EH (cell line): ENCODE data around the gene ADGRE2.
"Not testable (repeated sequence)": the region's sequence is repeated elsewhere in the genome, so short reads cannot be mapped to it uniquely, and the experiment has no call there.

Experiments used
- DNase-seq: peaks from one replicate; pipeline ENCODE4 v3.0.0-alpha.2; 2015; ENCODE audit warnings: low read depth

Gene ADGRE2

GRCh38 chr19:14779151-14779550 is 791 bp upstream of the ADGRE2 start:
- no peak for DNase-seq

DNA sequence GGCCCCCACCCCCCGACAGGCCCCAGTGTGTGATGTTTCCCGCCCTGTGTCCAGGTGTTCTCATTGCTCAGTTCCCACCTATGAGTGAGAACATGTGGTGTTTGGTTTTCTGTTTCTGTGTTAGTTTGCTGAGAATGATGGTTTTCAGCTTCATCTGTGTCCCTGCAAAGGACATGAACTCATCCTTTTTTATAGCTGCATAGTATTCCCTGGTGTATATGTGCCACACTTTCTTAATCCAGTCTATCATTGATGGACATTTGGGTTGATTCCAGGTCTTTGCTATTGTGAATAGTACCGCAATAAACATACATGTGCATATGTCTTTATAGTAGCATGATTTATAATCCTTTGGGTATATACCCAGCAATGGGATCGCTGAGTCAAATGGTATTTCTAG is 715 bp downstream of the ADGRE2 start:
- not testable (repeated sequence) for DNase-seq

DNA sequence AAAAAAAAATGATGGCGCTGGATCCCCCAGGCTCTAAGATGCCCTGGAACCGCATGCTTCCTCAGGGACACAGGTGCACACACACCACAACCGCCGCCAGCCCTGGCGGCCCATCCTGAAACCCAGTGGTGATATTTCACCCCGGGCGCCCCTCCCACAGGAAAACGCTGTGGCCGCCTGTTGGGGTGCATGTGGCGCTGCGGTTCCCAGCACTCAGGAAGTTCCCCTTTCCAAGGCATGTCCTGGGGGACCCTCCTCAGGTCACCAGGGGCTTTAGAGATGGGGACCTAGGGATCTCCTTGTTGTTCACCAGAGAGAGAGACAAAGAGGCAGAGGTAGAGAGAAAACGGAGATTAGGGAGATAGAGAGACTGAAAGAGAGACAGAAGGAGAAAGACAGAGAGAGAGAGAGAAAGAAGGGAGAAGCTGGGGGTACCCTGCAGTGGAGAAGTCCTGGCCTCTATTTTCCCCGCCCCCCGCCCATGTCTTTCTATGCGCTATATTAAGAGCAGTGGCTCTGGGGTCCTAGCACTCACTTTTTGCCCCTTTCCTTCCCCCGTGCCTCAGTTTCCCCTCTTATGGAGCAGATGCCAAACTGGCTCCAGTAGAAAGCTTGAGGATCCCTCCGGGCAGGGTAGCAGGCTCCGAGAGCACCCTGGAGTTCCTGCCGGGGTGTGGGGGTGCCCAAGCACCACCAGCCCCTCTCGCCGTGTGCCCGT is 2.3 kb downstream of the ADGRE2 start:
- no peak for DNase-seq

GRCh38 chr19:14775326-14775725 is 3.0 kb downstream of the ADGRE2 start:
- DNase-seq = not testable (repeated sequence)

- no peak for DNase-seq
These were observed 4.0 kb downstream of the ADGRE2 start for GRCh38 chr19:14774373-14774772.

GRCh38 chr19:14773722-14774121 is 4.6 kb downstream of the ADGRE2 start:
- not testable (repeated sequence) for DNase-seq

DNA sequence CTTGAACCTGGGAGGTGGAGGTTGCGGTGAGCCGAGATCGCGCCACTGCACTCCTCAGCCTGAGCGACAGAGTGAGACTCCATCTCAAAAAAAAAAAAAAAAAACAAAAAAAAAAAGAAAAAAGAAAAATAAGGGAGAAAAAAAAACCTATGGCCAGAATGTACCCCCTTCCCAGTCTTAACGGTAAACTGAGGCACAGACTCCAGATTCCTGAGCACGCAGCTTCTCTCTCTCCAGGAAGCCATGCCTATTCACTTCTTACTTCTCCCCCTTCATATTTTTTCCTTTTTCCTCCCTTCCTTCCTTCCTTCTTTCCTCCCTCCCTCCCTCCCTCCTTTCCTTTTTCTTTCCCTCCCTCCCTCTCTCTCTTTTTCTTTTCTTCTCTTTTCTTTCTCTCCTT is 5.4 kb downstream of the ADGRE2 start:
- no peak for DNase-seq

GRCh38 chr19:14772467-14772866 is 5.9 kb downstream of the ADGRE2 start:
- DNase-seq = no peak

DNA sequence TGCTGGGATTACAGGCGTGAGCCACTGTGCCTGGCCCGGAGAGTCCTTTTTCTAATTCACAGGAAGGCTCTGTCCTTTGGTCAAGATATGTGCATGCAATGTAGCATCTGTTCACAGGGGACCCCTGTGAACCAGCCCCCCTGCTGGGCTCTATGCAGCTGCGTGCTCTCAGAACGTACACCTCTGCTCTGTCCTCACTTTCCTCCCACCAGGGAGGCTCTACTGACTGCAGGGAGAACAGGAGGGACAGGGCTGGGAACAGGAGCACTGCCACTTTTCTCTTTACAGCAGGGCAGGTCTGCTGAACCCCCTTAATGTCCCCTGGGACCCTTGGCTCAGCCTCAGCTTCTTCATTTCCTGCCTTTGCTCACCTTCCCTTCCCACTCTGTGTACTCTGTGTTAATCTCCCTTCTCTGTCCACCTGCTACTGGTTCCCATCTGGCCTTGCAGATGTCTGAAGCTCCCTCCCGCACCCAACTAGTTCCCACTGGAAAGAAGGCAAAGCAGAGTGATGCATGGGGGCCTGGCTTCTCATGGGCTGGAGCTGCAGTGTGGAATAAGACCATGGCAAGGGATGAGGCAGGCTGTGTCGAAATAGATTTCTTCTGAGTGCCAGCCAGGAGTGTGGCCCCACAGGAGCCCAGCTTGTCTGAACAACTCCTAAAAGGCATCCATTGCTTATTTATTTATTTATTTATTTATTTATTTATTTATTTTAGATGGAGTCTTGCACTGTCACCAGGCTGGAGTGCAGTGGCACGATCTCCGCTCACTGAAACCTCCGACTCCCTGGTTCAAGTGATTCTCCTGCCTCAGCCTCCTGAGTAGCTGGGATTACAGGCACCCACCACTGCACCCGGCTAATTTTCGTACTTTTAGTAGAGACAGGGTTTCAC is 7.2 kb downstream of the ADGRE2 start:
- no peak for DNase-seq

DNA sequence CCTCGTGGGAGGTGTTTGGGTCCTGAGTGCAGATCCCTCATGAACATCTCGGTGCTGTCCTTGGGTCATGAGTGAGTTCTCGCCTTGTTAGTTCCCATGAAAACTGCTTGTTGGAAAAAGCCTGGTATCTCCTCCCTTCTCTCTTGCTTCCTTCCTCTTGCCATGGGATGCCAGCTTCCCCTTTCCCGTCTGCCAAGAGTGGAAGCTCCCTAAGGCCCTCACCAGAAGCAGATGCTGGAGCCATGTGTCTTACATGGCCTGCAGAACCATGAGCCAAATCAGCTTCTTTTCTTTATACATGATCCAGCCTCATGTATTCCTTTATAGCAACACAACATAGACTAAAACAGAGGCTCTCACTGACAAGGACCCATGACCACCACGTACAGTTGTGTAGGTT is 8.2 kb downstream of the ADGRE2 start:
- DNase-seq = no peak

GRCh38 chr19:14769201-14769600 is 9.2 kb downstream of the ADGRE2 start:
- no peak for DNase-seq

DNA sequence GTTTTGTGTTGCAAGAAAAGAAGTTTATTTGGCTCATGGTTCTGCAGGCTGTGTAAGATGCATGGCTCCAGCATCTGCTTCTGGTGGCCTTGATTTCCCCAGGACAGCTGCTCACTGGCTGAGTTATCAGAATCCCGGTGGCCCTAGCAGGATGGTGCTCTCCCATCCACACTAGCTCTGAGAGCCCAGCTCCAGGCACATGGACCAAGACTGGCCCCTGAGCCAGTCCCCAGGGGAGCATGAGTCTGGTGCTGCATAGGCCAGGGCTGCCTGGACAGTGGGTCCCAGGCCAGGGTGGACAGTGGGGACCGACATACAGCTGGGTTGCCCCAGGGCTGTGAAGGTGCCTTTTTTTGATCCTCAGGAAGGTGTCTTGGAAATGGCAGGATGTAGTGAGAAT is 10.4 kb downstream of the ADGRE2 start:
- DNase-seq = no peak

GRCh38 chr19:14767466-14767971 is 10.8 kb downstream of the ADGRE2 start:
- no peak for DNase-seq

GRCh38 chr19:14765841-14766240 is 12.5 kb downstream of the ADGRE2 start:
- not testable (repeated sequence) for DNase-seq

DNA sequence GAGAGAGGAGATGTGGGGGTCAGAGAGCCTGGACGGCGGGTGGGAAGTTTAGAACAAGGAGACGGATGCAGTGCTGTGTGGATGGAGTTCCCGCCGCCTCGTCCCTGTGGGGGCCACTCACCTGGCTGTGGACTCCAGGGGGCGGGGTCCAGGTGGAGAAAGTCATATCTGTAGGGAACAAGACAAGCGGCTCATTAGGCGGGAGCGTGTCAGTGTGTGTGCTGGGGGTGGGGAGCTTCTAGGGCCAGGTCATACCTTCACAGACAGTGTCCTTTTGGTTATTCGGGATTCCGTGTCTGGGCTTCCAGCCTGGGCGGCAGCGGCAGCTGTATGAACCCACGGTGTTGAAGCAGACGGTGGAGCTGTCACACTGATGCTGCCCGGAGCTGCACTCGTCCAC is 13.0 kb downstream of the ADGRE2 start:
- DNase-seq = not testable (repeated sequence)

DNA sequence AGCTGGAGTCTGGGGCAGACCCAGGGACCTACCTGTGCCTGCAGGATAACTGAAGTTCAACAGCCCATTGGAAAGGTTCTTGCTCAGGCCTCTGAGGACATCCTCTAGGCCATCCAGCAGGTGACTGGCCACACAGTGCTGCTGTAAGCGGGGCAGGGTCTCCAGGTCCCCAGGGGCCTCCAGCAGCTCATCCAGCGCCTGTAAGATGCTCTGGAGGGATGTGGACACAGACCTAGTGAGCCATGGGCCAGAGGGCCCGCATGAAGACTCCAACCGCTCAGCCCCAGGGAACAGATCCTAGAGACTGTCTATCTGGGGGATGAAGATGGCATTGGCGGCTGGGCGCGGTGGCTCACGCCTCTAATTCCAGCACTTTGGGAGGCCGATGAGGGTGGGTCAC is 14.0 kb downstream of the ADGRE2 start:
- DNase-seq = no peak

DNA sequence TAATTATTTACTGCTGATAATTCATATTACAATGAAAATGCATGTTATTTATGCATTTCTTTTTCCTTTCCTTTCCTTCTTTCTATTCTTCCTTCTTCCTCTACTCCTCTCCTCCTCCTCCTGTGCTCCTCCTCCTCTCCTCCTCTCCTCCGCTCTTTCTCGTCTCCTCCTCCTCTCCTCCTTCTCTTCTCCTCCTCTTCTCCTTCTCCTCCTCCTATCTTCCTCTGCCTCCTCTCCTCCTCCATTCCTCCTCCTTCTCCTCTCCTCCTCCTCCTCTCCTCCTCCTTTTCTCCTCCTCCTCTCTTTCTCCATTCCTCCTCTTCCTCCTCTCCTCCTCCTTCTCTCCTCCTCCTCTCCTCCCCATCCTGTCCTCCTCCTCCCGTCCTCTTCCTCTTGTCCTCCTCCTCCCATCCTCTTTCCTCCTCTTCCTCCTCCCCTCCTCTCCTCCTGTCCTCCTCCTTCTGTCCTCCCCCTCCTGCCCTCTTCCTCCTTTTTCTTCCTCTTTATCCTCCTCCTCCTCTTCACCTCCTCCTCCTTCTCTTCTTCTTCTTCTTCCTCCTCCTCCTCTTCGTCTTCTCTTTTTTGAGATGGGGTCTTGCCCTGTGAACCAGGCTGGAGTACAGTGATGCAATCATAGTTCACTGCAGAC is 14.7 kb downstream of the ADGRE2 start:
- DNase-seq = no peak

DNA sequence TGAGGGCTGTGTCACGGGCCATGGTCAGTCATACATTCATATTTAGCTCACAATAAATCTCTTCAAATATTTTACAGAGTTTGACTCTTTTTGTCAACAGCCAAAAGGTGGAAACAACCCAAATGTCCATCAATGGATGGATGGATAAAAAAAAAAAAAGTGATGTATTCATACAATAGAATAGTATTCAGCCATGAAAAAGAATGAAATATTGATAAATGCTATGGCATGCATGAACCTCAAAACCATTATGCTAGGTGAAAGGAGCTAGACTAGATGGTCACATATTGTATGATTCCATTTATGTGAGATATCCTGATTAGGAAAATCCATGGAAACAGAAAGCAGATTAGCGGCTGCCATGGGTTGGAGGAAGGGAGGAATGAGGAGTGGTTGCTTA is 16.2 kb downstream of the ADGRE2 start:
- no peak for DNase-seq

DNA sequence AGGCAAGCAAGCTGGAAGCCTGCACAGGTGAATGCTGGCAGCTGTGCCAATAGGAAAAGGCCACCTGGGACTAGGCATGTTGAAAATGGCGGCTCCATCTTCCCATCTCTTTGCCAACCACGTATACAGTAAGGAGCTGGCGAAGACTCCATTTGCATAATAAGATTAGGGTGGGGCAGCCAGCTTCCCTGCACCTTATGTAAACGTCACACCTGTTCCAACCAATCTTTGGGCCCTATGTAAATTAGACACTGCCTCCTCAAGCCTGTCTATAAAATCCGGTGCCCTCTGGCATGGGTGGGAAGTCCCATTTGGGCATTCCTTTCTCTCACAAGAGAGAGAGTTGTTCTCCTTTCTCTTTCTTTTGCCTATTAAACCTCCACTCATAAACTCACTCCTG is 16.8 kb downstream of the ADGRE2 start:
- no peak for DNase-seq

GRCh38 chr19:14758816-14759215 is 19.5 kb downstream of the ADGRE2 start:
- DNase-seq = no peak

DNA sequence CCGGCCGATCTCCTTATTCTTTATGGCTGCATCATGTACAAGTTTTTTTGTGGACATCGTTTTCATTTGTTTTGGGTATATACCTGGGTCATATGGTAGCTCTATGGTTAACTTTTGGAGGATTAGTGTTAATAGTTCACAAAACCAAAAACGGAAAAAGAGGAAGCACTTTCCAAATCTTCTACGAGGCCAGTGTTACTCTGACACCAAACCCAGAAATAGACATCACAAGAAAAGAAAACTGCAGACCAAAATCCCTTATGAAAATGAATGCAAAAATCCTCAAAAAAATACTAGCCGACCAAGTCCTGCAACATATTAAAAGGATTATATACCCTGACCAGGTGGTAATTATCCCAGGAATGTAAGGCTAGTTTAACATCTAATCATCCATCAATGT is 29.8 kb downstream of the ADGRE2 start:
- DNase-seq = no peak

GRCh38 chr19:14746886-14747285 is 31.5 kb downstream of the ADGRE2 start:
- DNase-seq = no peak

DNA sequence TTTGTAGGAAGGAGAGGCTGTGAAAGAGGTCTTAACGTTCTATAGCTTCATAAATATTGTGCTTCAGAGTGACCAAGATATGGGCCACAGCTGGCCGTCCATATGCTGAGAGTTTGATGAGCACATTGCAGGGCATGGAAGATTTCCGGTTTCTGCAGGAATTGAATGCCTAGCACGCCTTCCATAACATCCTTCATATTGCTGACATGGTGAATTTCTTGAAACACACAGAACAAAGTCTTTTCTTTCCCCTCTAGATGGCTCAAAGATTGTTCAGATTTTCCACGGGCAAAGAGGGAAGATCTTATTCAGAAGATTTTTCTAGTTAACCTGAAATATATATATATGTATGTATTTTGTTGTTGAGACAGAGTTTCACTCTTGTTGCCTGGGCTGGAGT is 42.4 kb downstream of the ADGRE2 start:
- DNase-seq = no peak
